HG02798 (cell line): ENCODE measurements around the gene OR7G2.
"Not testable (repeated sequence)": the region's sequence is repeated elsewhere in the genome, so short reads cannot be mapped to it uniquely, and the experiment has no call there.

Experiments used
- ATAC-seq: cut with Tn5 transposase; IDR thresholded peaks from one replicate; pipeline ENCODE4 v1.9.1; 2021; ENCODE audit warnings: mild to moderate bottlenecking; ENCODE audit not compliant: unreplicated experiment, poor library complexity

OR7G2 gene

GRCh38 chr19:9075064-9075949, 32.0 kb downstream of the OR7G2 start:
- ATAC-seq = no peak

- no peak for ATAC-seq
Observed at GRCh38 chr19:9073806-9074205, 33.5 kb downstream of the OR7G2 start.

DNA sequence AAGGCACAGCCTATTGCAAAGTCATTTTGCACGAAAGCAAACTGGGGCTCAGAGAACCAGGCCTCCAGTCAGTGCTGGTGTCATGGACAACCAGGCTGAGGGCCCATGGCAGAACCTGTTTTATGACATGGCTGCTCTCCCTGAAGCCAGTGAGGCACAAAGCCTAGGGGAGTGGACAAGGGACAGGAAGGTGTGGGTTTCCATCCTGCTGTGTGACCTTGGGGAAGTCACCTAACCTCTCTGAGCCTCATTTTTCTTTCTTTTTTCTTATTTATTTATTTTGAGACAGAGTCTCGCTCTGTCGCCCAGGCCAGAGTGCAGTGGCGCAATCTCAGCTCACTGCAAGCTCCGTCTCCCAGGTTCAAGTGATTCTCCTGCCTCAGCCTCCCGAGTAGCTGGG, 35.6 kb downstream of the OR7G2 start:
- not testable (repeated sequence) for ATAC-seq

GRCh38 chr19:9070066-9070465, 37.2 kb downstream of the OR7G2 start:
- no peak for ATAC-seq

GRCh38 chr19:9065457-9066014, 41.7 kb downstream of the OR7G2 start:
- no peak for ATAC-seq

- no peak for ATAC-seq
Observed at GRCh38 chr19:9061879-9062278, 45.4 kb downstream of the OR7G2 start.

- no peak for ATAC-seq
Observed at GRCh38 chr19:9060564-9061340, 46.5 kb downstream of the OR7G2 start.

GRCh38 chr19:9058905-9059667, 48.2 kb downstream of the OR7G2 start:
- no peak for ATAC-seq

DNA sequence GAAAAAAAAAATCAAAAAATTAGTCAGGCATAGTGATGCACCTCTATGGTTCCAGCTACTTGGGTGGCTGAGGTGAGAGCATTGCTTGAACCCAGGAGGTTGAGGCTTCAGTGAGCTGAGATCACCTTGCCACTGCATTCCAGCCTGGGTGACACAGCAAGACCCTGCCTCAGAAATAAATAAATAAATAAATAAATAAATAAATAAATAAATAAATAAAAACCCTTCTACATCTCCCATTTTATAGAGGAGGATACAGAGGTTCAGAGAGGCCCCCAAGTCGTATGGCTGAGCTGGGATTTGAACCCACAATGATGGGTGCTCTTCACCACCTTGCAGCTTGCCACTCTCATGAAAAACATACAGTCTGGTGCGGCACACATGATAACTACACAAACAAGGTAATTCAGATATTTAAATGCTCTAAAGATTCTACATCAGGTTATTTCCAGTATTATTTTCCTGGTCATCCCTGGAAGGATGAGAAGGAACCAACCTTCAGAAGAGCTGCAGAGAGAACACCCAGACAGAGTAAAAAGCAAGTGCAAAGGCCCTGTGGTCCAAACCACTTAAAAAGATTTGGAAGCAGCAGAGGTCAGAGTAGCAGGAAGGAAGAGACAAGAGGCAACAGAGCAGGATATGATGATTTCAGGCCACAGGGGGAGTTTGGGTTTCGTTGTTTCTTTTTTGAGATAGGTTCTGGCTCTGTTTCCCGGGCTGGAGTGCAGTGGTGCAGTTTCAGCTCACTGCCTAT, 49.6 kb downstream of the OR7G2 start:
- no peak for ATAC-seq

DNA sequence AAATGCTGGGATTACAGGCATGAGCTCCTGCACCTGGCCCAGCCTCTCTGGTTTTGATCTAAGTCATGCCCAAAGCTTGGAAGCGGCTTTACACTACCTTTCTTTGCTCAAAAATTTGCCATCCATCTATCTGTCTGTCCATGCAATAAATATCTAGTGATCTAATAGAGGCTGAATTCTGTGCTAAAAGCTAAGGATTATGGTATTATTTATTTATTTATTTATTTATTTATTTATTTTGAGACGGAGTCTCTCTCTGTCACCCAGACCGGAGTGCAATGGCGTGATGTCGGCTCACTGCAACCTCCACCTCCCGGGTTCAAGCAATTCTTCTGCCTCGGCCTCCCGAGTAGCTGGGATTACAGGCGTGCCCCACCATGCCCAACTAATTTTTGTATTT, 51.1 kb downstream of the OR7G2 start:
- ATAC-seq = not testable (repeated sequence)

DNA sequence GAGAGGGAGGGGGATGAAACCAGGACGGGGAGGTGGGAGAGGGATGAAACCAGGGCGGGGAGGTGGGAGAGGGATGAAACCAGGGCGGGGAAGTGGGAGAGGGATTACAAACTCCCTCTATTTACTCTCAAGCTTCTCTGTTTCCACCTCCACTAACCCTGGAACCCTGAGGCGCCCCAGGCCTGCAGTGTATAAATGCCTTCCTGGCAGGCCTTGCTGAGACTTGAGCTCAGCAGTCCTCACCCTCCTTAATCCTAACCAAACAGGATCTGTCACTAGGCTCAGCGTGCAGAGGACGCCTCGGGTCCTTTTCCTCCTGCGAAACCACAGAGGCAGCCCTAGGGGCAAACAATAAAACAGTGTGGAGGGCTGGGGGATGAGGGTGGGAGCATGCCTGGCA, 52.5 kb downstream of the OR7G2 start:
- ATAC-seq = no peak

GRCh38 chr19:9054207-9054606, 53.1 kb downstream of the OR7G2 start:
- ATAC-seq = no peak

- not testable (repeated sequence) for ATAC-seq
Observed at GRCh38 chr19:9053674-9054073, 53.6 kb downstream of the OR7G2 start.

DNA sequence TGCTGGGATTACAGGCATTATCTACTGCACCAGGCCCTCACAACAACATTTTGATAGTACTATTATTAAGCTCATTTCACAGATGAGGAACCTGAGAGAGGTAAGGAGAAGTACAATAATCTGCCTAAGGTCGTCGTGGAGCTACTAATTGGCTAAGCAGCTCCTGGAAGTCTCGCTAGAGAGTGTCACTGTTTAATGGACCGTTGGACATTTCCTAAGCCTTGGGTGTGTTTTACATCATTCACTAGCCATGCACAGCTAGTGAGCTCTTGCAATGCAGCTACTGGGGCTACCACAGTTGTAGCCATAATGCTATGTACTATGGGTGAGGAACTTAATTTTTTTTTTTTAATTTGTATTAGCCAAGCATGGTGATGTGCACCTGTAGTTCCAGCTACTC, 54.4 kb downstream of the OR7G2 start:
- ATAC-seq = no peak
